Stimulated activated CD4-positive, alpha-beta T cell treated with anti-CD3 and anti-CD28 coated beads, Interleukin-15, amount 100 ng/mL, for 48 hours (primary cell): ENCODE data around the gene PHF20.
"Not testable (repeated sequence)": the region's sequence is repeated elsewhere in the genome, so short reads cannot be mapped to it uniquely, and the experiment has no call there.

Source experiments
- DNase-seq, 2 donors: peaks; one replicate each; pipeline ENCODE4 v3.0.0-alpha.2; 2020; ENCODE audit warnings: low read depth in 2 of 2

PHF20 gene

DNA sequence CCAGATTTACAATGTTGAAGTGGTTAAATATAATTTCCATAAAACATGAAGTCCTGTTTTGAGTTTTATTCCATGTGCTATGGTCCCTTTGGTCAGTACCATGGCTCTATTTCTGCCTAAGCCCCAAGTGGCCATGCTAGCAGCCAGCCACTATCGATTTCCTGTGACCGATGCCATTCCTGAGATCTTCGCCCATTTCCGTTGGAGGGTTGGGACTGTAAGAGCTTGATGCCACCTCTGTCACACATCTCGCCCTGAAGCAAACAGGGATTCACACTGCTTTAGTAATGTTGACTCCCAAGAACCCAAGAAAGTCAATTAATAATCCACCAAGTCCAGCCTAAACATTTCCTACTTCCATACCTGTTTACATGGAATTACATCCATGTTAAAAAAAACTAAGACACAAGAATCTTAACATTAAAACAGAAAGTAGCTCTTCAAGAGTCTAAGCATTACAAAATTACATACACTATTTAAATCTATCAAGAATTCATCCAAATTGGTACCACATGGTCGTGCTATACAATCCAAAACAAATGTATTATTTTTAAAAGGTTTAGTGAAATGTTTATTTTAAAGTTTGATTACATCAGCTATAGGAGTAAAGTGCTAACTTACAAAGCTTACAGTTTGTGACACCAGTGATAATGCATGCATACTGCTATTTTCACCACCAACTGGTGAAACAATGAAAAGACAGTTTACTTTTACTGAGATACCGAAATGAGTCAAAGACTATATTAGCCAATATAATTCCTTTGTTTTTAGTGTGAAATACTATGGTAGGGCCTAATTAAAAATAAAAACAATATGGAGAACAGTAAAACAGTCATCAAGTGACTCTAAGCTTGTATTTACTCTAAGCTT, 32.3 kb upstream of the PHF20 start:
- no peak for DNase-seq

DNA sequence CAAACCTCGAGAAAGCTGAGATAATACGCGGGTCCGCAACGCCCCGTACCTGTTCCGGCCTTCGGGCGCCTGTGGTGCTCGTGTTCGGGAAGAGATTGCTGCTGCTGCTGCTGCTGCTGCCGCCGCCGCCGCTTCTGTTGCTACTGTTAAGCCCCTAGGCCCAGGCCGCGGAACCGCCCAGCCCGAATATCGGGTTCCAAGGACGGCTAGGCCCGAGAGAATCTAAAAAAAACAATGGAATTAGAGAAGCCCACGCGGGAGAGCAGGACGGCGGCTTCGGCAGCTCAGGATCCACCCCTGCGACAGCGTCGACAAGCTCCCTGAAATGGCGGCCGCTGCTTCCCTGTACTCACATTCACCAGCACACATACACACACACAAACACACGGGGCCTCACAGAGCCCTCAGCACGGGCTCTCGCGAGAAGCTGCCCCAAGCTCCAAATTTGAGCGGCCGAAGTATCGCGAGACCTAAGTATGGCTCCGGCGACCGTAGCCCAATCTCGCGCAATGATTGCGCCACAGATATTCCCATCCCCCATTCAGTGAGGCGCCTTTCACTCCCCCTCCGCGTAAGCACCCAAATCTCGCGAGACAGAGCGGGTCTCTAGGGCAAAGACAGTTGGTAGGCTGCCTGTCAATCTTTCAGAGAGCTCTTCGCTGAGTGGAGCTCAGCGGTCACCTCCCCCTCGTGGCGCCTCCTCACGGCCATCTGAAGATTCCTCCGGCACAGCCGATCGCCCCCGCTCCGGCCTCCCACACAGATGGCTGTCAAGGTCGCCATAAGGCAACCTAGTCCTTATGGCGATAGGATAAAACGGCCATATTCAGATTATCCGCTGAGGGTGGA, 29.7 kb upstream of the PHF20 start, which contains the start of gene RBM39:
Gene RBM39 (minus strand): TSS at position 369 of the 849 bp plus-strand sequence. CDS start 1,386 bp downstream, outside the sequence.
- peak; percentile 99 for DNase-seq

GRCh38 chr20:35742741-35743523, 28.9 kb upstream of the PHF20 start:
- no peak for DNase-seq

DNA sequence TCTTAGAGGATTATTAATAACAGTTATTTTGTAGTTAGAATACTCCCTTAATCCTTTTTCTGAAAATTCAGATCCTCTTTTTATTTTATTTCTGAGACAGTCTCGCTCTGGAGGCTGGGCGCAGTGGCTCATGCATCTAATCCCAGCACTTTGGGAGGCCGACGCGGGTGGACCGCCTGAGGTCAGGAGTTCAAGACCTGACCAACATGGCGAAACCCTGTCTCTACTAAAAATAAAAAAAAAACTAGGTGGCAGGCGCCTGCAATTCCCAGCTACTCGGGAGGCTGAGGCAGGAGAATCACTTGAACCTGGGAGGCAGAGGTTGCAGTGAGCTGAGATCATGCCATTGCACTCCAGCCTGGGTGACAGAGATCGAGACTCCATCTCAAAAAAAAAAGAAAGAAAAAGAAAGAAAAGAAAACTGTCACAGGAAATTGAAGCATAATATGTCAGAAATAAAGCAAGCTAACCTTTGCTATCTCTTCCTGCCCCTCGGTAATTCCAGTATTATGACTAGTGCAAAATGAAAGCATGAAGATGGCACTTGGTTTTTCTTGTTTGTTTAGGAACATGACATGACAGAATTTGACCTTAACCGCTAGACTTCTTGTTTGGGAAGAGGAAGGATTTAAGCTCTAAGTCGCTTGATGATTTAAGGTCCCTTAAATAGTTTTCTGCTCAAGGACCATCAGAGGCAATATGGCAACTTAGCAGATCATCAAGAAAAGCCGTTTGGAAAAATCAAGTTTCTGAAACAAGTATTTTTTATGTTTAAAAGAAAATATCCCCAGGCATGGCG, 27.9 kb upstream of the PHF20 start:
- no peak for DNase-seq

DNA sequence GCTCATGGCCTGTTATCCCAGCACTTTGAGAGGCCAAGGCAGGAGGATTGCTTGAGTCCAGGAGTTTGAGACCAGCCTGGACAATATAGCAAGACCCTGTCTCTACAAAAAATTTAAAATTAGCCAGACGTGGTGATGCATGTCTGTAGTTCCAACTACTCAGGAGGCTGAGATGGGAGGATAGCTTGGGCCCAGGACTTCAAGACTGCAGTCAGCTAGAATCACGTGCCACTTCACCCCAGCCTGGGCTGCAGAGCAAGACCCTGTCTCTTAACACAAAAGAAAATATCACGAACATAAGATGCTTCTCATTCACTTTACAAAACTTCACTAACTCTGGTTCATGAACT, 27.3 kb upstream of the PHF20 start:
- not testable (repeated sequence) for DNase-seq

GRCh38 chr20:35750611-35751010, 21.2 kb upstream of the PHF20 start:
- no peak for DNase-seq

- DNase-seq = no peak
These were observed 15.4 kb upstream of the PHF20 start for GRCh38 chr20:35756404-35756803.

DNA sequence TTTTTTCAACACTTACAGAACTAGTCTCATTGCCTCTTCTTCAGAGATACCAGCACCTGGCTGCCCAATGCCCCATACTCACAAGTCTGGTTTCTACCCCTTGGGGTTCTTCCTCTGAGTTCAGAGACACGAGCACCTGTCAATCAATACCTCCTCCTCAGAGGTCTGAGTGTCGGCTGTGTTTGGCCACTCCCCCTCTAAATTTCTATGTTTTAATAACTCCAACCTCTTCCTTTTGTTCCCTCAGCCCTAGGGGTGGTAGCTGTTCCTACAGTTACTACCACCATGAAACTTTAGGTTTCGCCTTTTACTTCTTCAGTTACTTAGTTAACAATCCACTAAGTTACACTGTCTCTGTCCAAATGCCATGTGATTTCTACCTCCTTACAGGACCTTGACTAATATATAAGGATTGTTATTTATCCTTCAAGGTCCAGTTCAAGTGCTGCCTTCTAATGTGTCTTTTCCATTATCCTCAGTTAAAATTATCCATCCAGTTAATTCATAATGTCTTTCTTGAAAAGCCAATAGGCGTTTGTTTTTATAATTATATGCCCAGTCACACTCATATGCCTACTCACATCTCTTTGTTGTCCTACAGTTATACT, 14.6 kb upstream of the PHF20 start:
- DNase-seq = no peak

GRCh38 chr20:35761548-35761947, 10.3 kb upstream of the PHF20 start:
- not testable (repeated sequence) for DNase-seq

- DNase-seq = no peak
These were observed 9.4 kb upstream of the PHF20 start for GRCh38 chr20:35762461-35762860.

GRCh38 chr20:35764936-35765335, 6.9 kb upstream of the PHF20 start:
- not testable (repeated sequence) for DNase-seq

- DNase-seq = no peak
These were observed 5.0 kb upstream of the PHF20 start for GRCh38 chr20:35766843-35767242.

- DNase-seq = peak; percentile 26 to 35
These were observed 3.9 kb upstream of the PHF20 start for GRCh38 chr20:35767683-35768481.

GRCh38 chr20:35768731-35769664, 2.8 kb upstream of the PHF20 start:
- peak; percentile 30 to 40 for DNase-seq

DNA sequence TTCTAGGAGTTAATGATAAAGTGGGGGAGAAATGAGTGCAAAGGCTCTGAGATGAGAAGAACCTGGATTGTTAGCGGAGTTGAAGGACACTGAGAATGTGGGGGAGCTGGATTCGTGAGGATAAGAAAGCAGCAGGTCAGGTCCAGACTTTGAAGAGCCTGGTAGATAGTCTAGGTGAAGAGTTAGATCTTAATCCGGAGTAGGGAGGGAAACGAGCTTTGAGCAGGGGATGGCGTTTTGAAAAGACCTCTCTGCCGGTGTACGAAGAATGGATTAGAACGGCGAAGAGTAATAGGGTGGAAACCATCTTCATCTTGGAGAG, 487 bp upstream of the PHF20 start:
- DNase-seq = no peak

DNA sequence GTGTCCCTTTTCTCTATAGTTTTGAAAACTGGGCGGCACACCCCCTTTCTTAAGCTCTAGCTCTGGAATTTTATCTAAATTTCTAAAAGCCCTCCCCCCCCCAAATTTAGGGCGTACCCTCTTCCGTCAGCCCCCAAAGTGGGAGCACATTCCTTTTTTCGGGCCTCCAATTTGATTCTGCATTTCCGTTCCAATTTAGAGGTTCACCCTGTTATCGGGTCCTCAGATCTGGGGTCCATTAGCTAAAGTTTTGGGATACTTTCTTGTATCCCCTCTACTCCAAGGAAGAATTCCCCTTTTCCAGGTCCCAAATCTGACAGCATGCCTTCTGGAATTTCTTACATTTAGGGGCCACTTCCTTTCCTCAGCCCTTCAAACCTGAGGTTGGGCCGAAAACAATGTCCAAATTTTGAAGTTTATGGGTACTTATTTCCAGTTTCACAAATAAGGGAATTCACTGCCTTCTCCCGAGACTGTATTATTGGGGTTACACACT, 796 bp downstream of the PHF20 start:
- DNase-seq = no peak

- no peak for DNase-seq
These were observed 1.4 kb downstream of the PHF20 start for GRCh38 chr20:35773154-35773751.

GRCh38 chr20:35774391-35774790, 2.6 kb downstream of the PHF20 start:
- DNase-seq = no peak
